Esophagus muscularis mucosa (tissue), 3 donors: ENCODE results near the gene GTF2E1.

Source experiments
- CTCF ChIP-seq, 3 experiments: fragments of 200-600 bp in 2 of 3; fragments of 450-650 bp in 1 of 3; sonication (generic) in 2 of 3; IDR thresholded peaks; one replicate each; pipeline ENCODE4 v1.5.1; 2017 to 2019; ENCODE audit warnings: antibody characterized with exemption in 3 of 3, mild to moderate bottlenecking in 2 of 3, moderate library complexity in 1 of 3
- EP300 ChIP-seq: sonication (generic); formaldehyde crosslinking; IDR thresholded peaks from one replicate; pipeline ENCODE4 v1.6.1; 2017; ENCODE audit warnings: antibody characterized with exemption

- no peak for TF ChIP-seq CTCF (IDR thresholded peaks at IDR 0.05)
- TF ChIP-seq EP300, result no peak
These were observed 82.1 kb downstream of the GTF2E1 start for GRCh38 chr3:120824613-120825012.
